ENCODE results near the gene TAX1BP3.

The TAX1BP3 gene

DNA sequence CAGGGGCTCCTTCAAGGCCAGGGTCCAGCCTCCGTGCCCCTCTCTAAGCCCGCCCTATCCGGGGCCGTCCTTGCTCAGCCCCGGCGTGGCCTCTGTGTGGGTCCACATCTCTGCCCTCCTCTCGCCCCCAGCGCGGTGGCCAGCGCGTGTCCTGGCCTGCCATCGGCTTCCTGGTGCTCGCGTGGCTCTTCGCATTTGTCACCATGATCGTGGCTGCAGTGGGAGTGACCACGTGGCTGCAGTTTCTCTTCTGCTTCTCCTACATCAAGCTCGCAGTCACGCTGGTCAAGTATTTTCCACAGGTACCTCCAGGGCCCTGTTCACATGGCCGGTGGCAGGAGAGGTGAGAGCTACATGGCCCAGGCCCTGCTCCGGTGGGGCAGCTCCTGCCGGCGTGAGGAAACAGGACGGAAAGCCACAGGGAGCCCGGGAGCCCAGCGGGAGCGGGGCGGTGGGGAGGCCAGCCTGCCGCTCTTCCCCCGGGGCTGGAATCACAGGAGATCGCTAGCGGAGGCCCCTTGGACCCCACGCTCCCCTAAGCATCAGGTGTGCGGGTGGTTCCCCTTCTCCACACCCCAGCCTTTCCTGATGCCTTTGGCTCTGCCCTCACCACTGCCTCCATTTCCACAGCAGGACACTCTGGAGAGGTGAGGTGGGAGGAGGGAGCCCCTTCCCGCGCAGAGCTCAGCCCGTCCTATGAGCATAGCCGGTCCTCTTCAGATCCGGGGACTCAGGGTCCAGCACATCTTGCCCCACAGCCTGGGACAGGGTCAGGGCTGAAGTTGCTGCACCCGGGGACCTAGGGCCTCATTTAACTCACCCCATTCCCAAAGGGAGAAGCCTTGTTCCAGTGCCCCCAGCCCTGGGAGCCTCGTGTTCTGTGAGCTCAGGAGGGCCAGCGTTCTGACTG is 10.2 kb downstream of the TAX1BP3 start:
- no peak for DNase-seq

GRCh38 chr17:3657588-3657869 is 10.8 kb downstream of the TAX1BP3 start:
- no peak for DNase-seq

- no peak for DNase-seq
These were observed 11.4 kb downstream of the TAX1BP3 start for GRCh38 chr17:3656755-3657587.

DNA sequence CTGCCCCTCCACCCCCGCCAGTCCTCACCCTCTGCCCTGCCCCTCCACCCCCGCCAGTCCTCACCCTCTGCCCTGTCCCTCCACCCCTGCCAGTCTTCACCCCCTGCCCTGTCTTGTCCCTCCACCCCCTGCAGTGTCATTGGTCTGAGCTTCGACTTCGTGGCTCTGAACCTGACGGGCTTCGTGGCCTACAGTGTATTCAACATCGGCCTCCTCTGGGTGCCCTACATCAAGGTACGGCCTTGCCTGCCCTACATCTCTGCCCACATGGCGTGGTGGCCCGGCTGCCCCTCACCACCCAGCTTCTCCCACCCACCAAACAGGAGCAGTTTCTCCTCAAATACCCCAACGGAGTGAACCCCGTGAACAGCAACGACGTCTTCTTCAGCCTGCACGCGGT is 12.0 kb downstream of the TAX1BP3 start:
- DNase-seq, result no peak

DNA sequence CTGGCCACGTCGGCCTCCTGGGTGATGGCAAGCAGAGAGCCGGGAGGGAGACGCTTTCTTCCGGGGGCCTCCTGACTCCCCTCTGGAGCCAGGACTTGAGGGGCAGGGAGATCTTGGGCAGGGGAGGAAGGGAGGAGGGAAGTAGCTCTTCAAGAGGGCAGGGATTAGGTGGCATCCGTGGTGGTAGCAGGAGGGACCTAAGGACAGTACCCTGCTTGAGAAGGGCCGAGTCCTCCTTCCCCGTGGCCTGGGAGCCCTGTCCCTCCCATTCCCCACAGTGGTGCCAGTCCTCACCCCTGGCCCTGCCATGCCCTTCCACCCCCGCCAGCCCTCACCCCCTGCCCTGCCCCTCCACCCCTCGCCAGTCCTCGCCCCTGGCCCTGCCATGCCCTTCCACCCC is 12.6 kb downstream of the TAX1BP3 start:
- DNase-seq, result no peak

DNA sequence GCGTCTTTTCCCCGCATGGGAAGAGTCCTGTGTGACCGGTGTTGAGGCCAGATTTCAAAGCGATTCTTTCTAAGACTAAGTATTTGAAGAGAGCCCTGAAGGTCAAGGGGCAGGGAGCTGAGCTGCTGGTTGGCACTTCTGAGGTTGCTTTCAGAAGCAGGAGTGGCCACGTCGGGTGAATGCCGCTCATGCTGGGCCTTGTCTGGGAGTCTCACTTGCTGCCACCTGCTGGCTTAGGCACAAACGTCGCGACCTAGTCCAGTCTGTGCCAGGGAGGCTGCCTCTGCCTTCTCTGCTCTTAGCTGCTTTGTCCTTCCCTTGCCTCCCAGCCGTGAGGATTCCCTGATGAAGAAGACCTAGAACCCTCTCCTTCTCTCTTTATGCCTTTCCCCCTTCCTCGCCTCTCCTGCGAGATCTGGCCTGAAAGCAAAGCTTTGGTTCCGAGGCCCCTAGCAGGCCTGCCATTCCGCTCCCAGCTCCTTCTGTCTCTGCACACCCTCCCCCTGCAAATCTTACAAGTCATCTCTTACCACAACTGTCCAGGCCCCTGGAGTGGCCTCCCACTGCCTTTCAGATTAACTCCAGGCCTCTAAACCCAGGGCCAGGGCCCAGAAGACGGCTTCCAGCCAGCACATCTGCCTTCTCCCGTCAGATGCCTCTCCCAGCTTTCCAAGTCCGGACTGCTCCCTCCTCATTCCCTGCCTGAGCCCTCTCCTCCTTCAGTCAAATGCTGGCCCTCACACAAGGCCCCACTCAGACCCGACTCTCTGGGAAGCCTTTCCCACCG is 20.4 kb downstream of the TAX1BP3 start:
- peak; percentile 68 for DNase-seq

GRCh38 chr17:3647251-3647650 is 21.1 kb downstream of the TAX1BP3 start:
- no peak for DNase-seq

- no peak for DNase-seq
These were observed 23.1 kb downstream of the TAX1BP3 start for GRCh38 chr17:3645310-3645709.

GRCh38 chr17:3643889-3644349 is 24.5 kb downstream of the TAX1BP3 start:
- no peak for DNase-seq

- no peak for DNase-seq
These were observed 26.5 kb downstream of the TAX1BP3 start for GRCh38 chr17:3641717-3642486.

DNA sequence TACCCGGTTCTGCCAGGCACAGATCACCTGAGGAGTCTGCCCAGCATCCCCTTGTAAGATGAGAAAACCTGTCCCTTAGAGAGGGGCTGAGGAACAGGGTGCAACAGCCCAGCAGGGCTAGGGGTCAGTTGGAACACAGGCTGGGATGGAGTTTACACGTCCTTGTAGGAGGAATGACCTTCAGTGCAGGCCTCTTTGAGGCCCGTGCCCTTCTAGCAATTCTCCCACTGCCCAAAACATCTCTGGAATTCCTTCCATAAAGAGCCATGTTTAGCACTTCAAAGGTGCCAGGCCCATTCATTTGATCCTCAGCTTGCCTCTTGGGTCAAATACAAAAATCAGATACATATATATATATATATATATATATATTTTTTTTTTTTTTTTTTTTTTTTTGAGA is 27.4 kb downstream of the TAX1BP3 start:
- no peak for DNase-seq

DNA sequence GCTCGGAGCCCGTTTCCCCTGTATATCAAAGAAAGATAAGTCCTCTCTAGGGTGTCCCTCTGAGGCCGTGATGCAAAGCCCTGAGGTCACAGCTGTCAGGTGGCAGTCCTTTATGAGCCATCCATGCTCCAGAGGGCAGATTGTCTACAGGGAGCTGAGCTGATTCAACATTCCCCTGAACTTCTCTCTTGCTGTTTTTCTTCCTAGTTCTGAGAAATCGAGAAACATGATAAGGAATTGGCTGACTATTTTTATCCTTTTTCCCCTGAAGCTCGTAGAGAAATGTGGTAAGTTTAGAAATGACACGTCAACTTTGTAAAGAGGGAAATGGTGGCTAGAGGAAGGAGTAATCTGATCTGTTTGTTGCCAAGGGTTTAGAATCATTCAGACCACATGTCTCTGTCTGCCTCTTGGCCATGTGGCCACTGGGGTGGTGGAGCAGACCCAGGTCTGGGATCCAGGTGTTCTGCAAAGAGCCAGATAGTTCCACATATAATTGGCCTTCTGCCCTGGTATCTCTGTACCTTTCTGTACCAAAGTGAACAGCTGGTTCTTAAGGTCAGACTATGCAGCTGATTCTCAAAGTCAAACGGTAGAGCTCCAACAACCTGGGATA is 28.3 kb downstream of the TAX1BP3 start:
- DNase-seq, result no peak

DNA sequence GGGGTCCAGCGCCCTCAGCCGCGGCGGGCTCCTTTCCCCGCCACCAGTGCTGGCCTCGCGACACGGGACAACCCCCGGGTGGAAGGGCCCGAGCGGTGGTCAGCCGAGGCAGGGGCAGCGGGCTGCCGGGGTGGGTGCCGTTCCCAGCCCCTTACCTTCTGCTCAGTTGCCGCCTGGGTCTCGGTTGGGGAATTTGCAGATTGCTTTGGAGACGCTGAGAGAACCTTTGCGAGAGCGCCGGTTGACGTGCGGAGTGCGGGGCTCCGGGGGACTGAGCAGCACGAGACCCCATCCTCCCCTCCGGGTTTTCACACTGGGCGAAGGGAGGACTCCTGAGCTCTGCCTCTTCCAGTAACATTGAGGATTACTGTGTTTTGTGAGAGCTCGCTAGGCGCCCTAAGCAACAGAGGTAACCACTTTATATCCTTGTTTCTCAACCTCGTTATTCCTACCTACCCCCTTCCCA is 31.4 kb downstream of the TAX1BP3 start:
- no peak for DNase-seq

DNA sequence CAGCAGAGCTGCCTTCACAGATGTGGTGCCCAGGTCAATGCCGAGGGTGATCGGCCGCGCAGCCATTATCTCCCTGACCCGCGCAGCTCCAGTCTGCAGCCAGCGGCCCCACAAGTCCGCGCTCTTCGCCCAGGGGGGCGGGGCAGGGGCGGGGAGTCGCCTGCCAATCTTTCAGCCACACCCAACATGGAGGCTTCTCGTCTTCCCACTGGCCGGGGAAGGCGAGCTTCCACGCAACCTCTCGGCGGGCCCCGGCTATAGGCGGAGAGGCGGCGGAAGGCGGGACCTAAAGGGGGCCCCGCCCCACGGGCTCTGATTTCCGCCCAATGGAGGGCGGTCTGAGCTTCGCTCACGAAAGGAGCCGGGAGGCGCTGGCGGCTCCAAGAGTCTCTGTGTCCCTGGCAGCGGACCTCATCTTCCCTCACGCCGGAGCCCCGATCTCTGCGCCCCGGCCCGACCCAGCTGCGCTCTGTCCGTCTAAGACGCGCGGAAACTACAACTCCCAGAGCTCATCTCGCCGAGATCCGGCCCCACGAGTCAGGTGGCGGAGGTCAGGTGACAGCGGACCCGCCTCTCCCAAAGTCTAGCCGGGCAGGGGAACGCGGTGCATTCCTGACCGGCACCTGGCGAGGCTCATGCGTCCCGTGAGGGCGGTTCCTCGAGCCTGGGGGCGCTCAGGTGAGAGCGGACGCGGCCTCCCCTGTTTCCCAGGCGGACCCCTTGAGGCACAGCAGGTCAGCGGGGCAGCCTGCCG is 32.0 kb downstream of the TAX1BP3 start, which contains the start of the genes CTNS and SHPK:
Gene CTNS (plus strand): TSS at position 607 of the 754 bp plus-strand sequence. CDS start 3,447 bp downstream, outside the sequence.
Gene SHPK (minus strand): TSS at position 97 of the 754 bp plus-strand sequence. CDS start 31 bp downstream, at position 66.
- peak; percentile 95 for DNase-seq

GRCh38 chr17:3635474-3636153 is 32.8 kb downstream of the TAX1BP3 start:
- DNase-seq, result no peak

DNA sequence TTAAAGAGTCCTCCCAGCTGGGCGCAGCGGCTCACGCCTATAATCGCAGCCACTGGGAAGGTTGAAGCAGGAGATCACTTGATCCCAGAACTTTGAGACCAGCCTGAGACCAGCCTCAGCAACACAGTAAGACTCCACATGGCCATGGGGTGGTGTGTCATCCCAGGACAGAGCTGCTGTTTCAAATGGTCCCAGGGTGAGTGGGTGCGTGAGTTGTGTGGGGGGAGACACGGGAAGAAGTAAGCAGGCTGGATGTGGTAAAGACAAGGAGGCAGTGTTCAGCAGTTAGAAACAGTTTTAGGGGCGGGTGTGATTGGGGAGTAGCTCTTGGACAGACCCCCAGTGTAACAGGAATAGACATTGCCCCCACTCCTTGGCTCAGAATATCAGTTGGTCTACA is 36.1 kb downstream of the TAX1BP3 start:
- DNase-seq, result no peak

GRCh38 chr17:3630781-3631180 is 37.6 kb downstream of the TAX1BP3 start:
- DNase-seq, result no peak

GRCh38 chr17:3627769-3628167 is 40.6 kb downstream of the TAX1BP3 start:
- no peak for DNase-seq

DNA sequence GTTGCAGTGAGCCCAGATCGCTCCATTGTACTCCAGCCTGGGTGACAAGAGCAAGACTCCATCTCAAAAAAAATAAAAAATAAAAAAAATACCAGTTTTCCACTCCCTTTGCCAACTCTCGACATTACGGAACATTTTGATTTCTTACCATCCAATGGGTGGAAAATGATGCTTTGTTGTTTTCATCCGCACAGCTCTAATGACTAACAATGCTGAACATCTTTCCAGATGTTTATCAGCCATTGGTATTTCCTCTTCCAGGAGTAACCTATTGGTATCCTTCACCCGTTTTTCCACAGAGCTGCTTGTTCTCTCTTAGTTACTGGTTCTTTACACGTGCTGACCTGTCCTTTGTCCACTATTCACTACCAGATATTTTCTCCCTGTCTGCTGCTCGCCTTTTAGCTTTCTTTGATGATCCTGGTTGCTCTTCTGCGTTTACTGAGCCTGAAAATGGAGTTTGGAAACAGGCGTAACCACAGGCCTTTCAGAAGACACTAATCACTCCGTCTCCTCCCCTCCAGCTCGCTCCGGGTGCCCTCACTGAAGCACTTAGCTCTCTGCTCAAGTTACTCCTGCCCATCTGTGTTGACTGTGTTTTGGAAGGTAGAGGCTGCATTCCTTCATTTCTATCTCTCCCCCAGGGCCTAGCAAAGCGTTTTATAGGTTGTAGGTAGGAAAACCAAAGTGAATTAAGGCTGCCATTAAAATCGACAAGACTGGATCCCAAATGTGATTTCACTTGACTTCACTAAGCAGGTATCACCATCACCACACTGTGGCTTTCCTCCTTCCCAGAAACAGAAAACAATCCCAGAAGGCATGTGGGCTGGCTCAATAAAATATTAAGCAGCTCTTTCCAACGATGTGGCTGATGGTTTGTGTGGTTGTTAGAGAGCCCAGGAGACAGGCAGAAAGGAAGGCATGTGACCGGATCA is 41.3 kb downstream of the TAX1BP3 start:
- DNase-seq, result no peak

All from NCI-H1436 (cell line).